ENCODE data around the gene PTPRK. TPM values are rescaled to one million over a fixed set of nuclear protein-coding genes. Genes with fewer than 3 reads are reported as not detected.

The PTPRK gene
- polyA plus RNA-seq, 3 donors, result 0.01 TPM; not detected in 2

- peaks cover 40 to 73% (median 55%) of the 10 kb centered on the region in 3 donors for H3K27me3 Mint-ChIP-seq (ENCODE audit: low read depth in 3 of 3)
- peaks cover 0 to 25% (median 14%) of the 10 kb centered on the region in 7 donors for H3K9me3 Mint-ChIP-seq
- peak overlapping the region in 2 of 7 donors; percentile 2 to 9 for H3K27ac Mint-ChIP-seq
- Histone ChIP-seq H3K27me3 (ENCODE audit: control insufficient read depth in 2 of 2, insufficient read depth in 2 of 2, low read length in 2 of 2) (peaks cover 51 to 66% of the 10 kb centered on the region in 2 donors), H3K9me3 (replicated peaks in 1 of 2; ENCODE audit: control insufficient read depth in 1 of 2, insufficient read depth in 1 of 2, low read length in 2 of 2) (peaks cover 0 to 20% of the 10 kb centered on the region in 2 donors), H4K20me1 (ENCODE audit: insufficient read depth, low read length) (no peaks in the 10 kb centered on the region), H3K4me2 (replicated peaks; ENCODE audit: extremely low read depth, low read length, poor library complexity, severe bottlenecking) (peak overlapping the region; percentile 78), H2AFZ (ENCODE audit: insufficient read depth, low read depth, low read length, poor library complexity, severe bottlenecking) (peak overlapping the region; percentile 68), H3K79me2 (ENCODE audit: insufficient read depth, low read length) (no peaks in the 10 kb centered on the region), H3K4me1 (ENCODE audit: control insufficient read depth in 1 of 2, insufficient read depth in 2 of 2, low read length in 2 of 2) (peaks cover 16 to 18% of the 10 kb centered on the region in 2 donors), H3K36me3 (replicated peaks in 1 of 2; ENCODE audit: control insufficient read depth in 1 of 2, insufficient read depth in 2 of 2, low read length in 2 of 2) (no peaks in the 10 kb centered on the region), H3K9ac (ENCODE audit: insufficient read depth, low read length, poor library complexity, severe bottlenecking) (no peak overlapping the region), H3K27ac (ENCODE audit: low read depth in 1 of 2, low read length in 2 of 2) (no peak overlapping the region), H3K4me3 (replicated peaks in 1 of 3; ENCODE audit: low read depth in 2 of 3, low read length in 3 of 3) (peak overlapping the region; percentile 20 to 67 (median 27))
- H3K4me3 Mint-ChIP-seq, result peak overlapping the region; percentile 79 to 95
- under 1% methylated on average over 38 of the region's 46 CpGs for WGBS (ENCODE audit: insufficient coverage)
- H3K36me3 Mint-ChIP-seq, result peaks cover 4 to 13% of the 10 kb centered on the region in 2 donors
- no peak for TF ChIP-seq CTCF (IDR thresholded peaks at IDR 0.05)
- peak in 1 of 3 donors; percentile 3 for DNase-seq
- intact Hi-C loops (cut with micrococcal nuclease), result no loop called here
- H3K4me1 Mint-ChIP-seq, result peaks cover 23% of the 10 kb centered on the region
These were observed 1.1 kb downstream of the PTPRK start for GRCh38 chr6:128519132-128519930.

GRCh38 chr6:128518434-128519131 is 1.8 kb downstream of the PTPRK start:
- Mint-ChIP-seq H3K27me3 (ENCODE audit: low read depth in 3 of 3) (peaks cover 40 to 71% (median 55%) of the 10 kb centered on the region in 3 donors), H3K4me3 (peak overlapping the region; percentile 79 to 95), H3K9me3 (peaks cover 0 to 25% (median 14%) of the 10 kb centered on the region in 7 donors), H3K36me3 (peaks cover 4 to 13% of the 10 kb centered on the region in 2 donors), H3K27ac (no peak overlapping the region), H3K4me1 (peaks cover 23% of the 10 kb centered on the region)
- peaks cover 0 to 20% of the 10 kb centered on the region in 2 donors for H3K9me3 ChIP-seq (replicated peaks in 1 of 2; ENCODE audit: control insufficient read depth in 1 of 2, insufficient read depth in 1 of 2, low read length in 2 of 2)
- intact Hi-C loops (cut with micrococcal nuclease), result no loop called here
- peaks cover 16 to 18% of the 10 kb centered on the region in 2 donors for H3K4me1 ChIP-seq (ENCODE audit: control insufficient read depth in 1 of 2, insufficient read depth in 2 of 2, low read length in 2 of 2)
- no peak overlapping the region for H3K27ac ChIP-seq (ENCODE audit: low read depth in 1 of 2, low read length in 2 of 2)
- TF ChIP-seq CTCF (IDR thresholded peaks at IDR 0.05), result no peak
- H2AFZ ChIP-seq (ENCODE audit: insufficient read depth, low read depth, low read length, poor library complexity, severe bottlenecking), result no peak overlapping the region
- no peak for DNase-seq
- H3K27me3 ChIP-seq (ENCODE audit: control insufficient read depth in 2 of 2, insufficient read depth in 2 of 2, low read length in 2 of 2), result peaks cover 51 to 67% of the 10 kb centered on the region in 2 donors
- 6% methylated on average over 11 of the region's 21 CpGs for WGBS (ENCODE audit: insufficient coverage)
- peak overlapping the region in 1 of 3 experiments; percentile 67 for H3K4me3 ChIP-seq (replicated peaks in 1 of 3; ENCODE audit: low read depth in 2 of 3, low read length in 3 of 3)
- H3K36me3 ChIP-seq (replicated peaks in 1 of 2; ENCODE audit: control insufficient read depth in 1 of 2, insufficient read depth in 2 of 2, low read length in 2 of 2), result no peaks in the 10 kb centered on the region
- no peaks in the 10 kb centered on the region for H4K20me1 ChIP-seq (ENCODE audit: insufficient read depth, low read length)
- H3K9ac ChIP-seq (ENCODE audit: insufficient read depth, low read length, poor library complexity, severe bottlenecking), result no peak overlapping the region
- H3K79me2 ChIP-seq (ENCODE audit: insufficient read depth, low read length), result no peaks in the 10 kb centered on the region
- no peak overlapping the region for H3K4me2 ChIP-seq (replicated peaks; ENCODE audit: extremely low read depth, low read length, poor library complexity, severe bottlenecking)

Data from CD14-positive monocyte (primary cell).